GM18508 (cell line): ENCODE results near the gene CTTN.
"Not testable (repeated sequence)": the region's sequence is repeated elsewhere in the genome, so short reads cannot be mapped to it uniquely, and the experiment has no call there.

Experiments
- ATAC-seq: cut with Tn5 transposase; IDR thresholded peaks from one replicate; pipeline ENCODE4 v1.9.1; 2021; ENCODE audit warnings: moderate number of reproducible peaks; ENCODE audit not compliant: insufficient read depth, unreplicated experiment

Gene CTTN

DNA sequence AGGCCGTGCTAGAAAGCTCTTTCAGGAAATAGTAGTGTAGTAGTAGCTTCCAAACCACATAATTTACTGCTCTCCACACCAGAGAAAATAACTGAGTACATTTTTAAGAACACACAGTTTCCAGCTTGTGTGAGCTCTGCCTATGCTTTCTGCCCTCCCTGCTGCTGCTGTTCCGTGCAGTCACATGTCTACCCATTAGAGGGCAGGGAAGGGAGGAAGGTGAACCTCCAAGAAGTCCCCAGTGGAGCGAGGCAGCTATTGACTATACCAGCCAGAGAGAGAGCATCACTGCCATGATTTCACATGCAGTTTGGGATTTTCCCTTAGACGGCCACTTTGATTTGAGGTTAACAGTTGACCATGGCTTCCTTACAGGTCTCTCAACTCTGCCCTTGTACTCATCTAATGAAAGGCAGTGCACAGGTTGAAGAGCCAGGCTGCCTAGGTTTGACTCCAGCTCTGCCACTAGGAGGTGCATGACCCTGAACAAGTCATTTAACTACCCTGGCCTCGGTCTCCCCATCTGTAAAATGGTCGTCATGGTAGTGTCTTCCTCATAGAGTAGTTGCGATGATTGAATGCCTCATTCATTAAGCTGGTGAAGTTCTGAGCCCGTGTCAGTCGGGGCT is 19.7 kb upstream of the CTTN start:
- ATAC-seq: no peak

DNA sequence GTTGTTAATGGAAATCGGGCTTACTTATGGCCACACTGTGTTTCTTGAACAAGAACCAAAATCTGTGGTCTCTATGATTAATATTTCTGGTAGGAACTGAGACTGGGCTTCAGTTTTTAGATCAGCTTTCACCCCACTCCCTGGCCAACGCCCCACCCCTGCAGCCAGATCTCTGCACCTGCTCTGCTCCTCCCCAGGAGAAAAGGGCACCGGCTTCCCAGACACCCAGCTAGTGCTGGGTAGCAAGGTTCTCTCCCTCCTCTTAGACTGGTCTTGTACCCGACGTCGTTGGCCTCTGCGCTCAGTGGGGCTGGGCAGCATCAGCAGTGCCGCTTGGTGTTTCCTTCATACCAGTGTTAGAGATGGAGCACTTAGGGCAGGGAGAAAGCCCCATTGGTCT is 17.0 kb upstream of the CTTN start:
- ATAC-seq: no peak

DNA sequence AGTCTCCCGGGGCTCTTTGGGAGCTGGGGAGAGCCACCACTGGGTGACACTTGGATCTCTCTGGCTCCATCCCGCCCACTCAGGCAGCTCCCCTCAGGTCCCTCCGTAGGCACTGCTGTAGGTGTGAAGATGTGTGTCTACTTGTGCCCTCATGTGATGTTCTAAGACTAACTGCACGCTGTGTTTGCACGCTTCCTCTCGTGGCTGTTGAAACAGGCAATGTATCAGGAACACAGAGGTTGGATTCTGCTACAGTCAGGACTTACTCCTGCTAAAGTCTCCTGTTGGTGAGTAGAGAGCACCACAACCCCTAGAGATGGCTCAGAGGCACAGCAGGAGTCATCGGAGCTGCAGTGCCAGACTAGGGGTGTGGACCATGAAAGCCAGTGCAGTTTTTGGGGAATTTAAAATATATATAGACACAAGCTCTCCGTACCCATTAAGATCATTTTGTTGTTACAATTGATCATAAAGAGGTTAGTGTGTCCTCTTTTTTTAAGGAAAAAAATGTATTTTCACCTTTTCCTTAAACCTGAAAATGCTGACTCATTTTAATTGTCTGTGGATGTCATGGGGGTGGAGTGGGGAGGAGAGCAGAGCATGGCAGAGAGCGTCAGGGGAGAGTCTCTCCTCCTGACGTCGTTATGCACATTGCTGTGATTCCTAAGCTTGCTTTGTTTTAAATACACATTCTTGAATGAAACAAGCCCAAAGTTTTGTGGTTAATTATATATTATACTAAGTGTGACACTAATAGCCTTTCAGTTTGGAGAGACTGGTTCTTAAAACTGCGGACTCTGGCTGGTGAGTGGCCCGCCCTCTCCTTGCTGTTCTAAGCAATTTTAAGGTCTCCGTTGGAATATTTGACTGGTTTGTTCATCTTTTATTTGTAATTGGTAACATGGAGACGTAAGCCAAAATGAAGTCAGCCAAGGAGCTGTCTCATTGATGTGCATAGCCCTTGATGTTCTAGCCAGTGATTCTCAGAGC is 16.2 kb upstream of the CTTN start:
- ATAC-seq: no peak

DNA sequence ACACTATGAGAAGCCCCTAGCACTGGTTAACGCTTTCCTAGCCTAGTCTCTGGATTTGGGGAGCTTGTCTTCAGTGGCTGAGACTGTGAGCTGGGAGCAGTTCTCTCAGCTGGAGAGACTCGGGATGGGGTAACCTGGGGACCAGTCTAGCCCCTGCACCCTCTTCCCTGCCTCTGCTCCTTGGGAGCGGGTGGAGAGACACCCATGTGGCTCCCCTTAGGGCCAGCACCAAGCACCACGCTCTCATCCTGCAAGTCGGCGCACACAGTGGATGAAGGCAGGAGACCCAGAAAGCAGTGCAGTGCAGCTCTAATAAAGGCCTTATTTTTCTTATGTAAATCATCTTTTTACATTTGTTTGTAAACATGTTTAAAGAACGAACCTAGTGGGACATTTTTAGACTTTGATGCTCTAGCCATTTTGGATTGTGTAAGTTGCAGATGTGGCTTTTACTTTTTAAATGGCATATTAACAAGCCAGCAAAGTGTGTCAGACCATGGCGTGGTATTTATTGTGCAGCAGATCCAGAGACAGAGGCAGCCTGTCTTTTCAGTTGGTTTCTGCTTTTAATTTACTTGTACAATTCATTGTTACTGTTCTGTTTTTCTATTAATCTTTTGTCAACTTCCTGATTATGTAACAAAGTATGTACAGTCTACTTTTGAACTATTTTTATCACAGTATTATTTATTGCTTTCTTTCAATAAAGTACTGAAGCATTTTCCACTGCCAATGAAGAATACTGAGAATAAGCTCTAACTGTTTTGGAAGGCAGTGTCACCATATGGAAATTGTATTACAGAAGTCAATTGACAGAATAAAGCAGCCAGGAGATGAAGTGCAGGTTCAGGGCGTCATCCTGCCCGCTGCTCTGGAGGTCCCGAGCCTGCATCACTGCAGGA is 14.4 kb upstream of the CTTN start:
- no peak for ATAC-seq

- no peak for ATAC-seq
Measured at GRCh38 chr11:70384566-70385152, 13.7 kb upstream of the CTTN start.

GRCh38 chr11:70387564-70387963 is 10.8 kb upstream of the CTTN start:
- no peak for ATAC-seq

- no peak for ATAC-seq
Measured at GRCh38 chr11:70389201-70389600, 9.1 kb upstream of the CTTN start.

- ATAC-seq: not testable (repeated sequence)
Measured at GRCh38 chr11:70390882-70391281, 7.4 kb upstream of the CTTN start.

- no peak for ATAC-seq
Measured at GRCh38 chr11:70394211-70394950, 3.9 kb upstream of the CTTN start.

GRCh38 chr11:70397336-70397982 is 870 bp upstream of the CTTN start:
- ATAC-seq: no peak

DNA sequence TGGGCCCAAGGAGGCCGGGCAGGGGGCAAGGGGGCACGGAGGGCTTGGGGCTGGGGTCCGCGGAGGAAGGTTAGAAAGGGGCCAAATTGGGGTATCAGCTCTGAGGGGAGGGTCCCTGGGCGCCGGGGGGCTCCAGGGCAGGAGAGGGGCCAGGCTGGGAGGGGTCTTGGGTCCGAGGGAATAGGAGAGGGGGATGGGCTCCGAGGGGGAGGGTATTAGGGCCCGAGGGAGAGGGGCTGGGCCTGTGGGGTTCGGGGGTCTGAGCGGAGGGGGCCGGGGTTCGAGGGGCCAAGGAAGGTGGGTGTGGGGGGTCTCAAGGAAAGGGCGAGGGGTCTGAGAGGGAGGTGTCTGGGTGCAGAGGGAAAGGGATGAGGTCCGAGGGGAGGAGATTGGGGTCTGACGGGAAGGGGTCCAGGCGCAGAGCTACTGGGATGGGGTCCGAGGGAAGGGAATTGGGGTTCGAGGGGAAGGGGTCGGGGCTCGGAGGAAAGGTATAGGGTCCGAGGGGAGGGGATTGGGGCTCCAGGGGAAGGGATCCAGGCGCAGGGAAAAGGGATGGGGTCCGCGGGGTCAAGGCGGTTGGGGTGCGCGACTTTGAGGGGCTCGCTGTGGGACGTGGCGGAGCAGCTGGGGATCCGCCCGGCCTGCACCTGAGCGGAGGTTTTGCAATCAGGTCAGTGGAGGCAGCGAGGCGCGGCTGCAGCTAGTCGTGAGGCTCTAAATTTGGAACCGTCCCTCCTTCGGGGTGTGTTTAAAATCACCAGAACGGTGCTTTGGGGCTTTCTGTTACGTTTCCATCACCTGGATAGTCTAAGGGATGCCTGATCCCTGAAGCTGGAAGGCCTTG is 728 bp downstream of the CTTN start:
- no peak for ATAC-seq

GRCh38 chr11:70399681-70400112 is 1.4 kb downstream of the CTTN start:
- no peak for ATAC-seq

DNA sequence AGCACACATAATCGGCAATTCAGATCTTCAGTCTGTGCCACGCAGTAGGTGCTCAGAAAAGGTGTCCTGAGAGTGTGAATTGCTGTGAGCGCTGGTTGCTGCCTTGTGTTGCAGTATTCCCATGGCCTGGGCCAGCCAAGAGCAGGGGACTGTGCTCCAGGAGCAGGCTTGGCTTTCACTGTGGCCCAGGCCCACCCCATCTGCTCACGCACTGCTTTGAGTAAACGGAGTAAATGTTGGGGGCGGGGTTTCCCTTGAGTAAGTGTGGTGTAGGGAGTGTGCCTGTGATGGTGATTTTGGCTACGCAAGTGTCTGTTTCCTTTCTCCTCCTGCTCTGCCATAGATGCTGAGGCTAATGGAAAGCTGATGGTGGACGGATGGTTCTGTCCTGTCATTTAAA is 2.3 kb downstream of the CTTN start:
- no peak for ATAC-seq

GRCh38 chr11:70402016-70402415 is 3.7 kb downstream of the CTTN start:
- ATAC-seq: no peak

DNA sequence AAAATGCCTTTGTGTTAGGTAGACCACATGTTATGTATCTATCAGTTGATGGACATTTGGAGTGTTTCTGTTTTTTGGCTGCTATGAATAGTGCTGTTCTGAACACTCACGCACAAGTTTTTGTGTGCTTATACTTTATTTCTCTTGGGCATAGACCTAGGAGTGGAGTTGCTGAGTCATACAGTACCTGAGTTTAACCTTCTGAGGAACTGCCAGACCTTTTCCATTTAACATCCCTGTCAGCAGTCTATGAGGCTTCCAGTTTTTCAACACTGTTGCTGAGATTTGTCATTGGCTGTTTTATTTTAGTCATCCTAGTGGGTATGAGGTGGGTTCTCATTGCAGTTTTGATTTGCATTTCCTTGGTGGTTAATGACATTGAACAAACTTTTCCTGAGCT is 4.4 kb downstream of the CTTN start:
- ATAC-seq: no peak

DNA sequence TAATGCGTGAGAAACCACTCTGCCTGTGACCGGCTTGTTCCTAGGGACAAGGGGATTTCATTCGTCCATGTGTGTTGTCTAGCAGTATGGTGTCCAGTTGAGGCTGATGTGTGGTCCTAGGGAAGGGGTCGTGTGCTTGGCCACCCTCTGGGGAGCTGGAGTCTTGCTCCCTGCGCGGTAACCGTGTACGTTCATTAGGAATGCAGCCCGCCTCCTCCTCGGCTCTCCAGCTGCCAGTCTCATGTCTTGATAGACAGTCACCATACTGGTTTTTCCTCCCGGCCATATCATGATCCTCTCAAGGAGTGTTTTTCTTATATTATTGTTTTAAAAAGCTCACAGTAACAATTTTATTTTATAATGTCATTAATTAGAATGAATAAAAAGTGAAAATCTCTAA is 5.9 kb downstream of the CTTN start:
- no peak for ATAC-seq

DNA sequence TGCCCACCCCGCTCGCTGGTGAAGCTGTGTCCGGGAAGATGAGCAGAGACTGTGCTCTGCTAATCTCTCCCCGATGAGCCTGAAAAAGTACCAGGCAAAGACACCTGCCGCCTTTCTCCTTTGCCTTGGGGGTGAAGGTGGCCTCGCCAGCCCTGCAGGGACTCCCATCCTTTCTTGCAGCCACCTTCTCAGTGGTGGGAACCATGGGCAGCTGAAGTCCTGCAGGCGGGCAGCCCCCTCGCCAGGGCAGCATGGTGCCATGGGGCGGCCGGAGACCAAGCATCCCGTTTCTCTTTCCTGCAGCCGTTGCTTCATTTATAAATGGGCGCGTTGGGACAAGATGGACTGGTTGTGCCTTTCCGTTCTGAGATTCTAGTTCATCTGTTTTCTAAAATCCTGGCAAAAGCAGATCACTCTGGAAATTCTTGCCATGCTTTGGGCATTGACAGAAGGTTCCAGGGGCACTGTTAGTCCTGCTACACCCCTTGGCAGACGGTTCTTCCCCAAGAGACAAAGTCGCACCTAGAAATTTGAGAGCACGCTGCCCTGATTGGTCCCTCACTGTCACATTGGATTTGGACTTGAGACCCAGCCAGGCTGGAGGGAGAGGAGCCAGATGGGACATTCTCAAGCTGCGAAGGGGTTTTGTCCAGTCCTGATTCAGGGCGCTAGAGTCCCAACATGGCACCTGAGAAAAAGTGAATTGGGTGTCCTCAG is 7.5 kb downstream of the CTTN start:
- ATAC-seq: no peak

DNA sequence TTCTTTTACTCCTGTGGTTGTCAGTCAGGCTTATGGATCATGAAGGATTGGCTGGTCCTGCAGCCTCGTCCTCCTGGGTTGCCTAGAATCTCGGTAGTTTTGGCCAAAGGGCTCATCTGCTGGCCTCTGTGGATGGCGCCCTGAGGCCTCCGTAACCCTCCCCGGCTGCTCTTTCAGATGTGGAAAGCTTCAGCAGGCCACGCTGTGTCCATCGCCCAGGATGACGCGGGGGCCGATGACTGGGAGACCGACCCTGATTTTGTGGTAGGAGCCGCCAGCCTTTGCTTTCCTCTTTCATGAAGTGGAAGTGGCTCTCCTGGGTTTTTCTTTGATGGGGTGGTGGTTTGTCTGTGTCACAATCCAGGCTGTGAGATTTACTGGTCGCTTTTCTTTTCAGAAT is 8.8 kb downstream of the CTTN start:
- no peak for ATAC-seq
